Lung microvascular endothelial cell (primary cell): ENCODE data around the gene LIMA1. TPM values are rescaled to one million over a fixed set of nuclear protein-coding genes. Genes with fewer than 3 reads are reported as not detected.
"Not testable (repeated sequence)": the region's sequence is repeated elsewhere in the genome, so short reads cannot be mapped to it uniquely, and the experiment has no call there.

Source experiments
- DNase-seq, 2 donors: peaks; one replicate each; pipeline versions ENCODE4 v3.0.0 to v3.0.0-alpha.2; 2010; ENCODE audit warnings: low read depth in 2 of 2
- total RNA-seq: library from RNA; depleted of rRNA; stranded (reverse); fragments of >200 nt; gene quantifications from 2 replicates; pipeline ENCODE4 v1.2.1, GENCODE V29; 2014

LIMA1 gene
- total RNA-seq, 1 donor from 2014 or later, result 20.2 TPM

DNA sequence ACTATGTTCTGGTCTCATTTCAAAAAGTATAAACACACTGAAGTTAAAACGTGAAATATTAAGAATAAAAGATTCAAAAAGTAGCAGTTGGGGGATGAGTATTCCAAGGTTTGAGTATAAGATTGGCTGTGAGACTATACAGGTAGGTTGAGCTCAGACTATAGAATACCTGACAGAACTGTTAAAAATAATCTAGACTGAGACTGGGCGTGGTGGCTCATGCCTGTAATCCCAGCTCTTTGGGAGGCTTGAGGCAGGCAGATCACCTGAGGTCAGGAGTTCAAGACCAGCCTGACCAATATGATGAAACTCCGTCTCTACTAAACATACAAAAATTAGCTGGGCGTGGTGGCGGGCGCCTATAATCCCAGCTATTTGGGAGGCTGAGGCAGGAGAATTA lies 64.3 kb downstream of the LIMA1 start:
- not testable (repeated sequence) for DNase-seq

DNA sequence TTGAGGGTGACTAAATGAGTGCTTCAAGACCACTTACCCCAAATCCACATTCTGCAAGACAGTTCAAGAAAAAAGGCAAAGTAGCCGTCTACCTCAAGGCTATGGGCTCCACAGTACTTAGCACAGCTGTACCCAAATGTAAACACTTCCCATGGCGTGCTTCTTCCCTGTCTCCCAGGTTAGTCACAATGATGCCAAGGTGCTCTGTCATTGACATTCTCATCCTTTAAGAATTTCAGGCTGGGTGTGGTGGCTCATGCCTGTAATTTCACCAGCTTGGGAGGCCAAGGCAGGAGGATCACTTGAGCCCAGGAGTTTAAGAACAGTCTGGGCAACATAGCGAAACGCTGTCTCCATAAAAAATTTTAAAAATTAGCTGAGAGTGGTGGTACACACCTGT lies 64.9 kb downstream of the LIMA1 start:
- DNase-seq, result no peak

DNA sequence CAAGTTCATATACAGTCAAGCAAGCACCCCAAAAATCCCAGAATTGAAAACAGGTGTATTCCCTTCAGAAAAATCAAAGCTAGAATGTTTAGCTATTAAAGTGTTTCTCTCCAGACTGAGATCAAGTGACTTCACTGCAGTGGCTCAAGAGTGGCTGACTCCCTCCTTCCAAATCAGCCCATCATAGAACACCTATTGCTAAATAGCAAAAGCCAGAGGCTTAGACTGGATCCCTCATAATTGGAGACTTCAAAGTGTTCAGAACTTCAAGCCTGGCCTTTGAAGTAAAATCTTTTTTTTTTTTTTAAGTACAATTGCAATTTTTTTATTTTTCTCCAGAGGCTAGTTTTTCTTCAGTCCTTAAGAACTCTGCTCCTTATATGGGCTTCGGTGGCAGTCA lies 66.1 kb downstream of the LIMA1 start:
- no peak for DNase-seq

DNA sequence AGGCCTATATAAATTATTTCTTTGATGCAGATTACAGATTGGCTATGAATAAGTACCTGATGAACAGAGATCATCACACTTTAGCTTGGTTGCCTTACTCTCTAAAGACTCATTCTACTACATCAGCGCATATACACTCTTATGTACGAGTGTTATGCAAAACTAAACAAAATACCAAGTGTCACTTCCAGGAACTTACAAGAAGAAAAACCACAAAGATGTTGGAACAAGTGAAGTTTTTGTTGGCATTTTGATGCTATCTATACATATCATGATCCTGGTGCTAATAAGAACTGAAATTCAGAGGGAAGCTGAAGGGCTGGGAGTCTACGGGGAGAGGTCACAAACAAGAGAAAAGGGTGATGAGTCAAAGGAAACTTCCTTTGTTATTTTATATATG lies 68.3 kb downstream of the LIMA1 start:
- peak in 1 of 2 donors; percentile 39 for DNase-seq

DNA sequence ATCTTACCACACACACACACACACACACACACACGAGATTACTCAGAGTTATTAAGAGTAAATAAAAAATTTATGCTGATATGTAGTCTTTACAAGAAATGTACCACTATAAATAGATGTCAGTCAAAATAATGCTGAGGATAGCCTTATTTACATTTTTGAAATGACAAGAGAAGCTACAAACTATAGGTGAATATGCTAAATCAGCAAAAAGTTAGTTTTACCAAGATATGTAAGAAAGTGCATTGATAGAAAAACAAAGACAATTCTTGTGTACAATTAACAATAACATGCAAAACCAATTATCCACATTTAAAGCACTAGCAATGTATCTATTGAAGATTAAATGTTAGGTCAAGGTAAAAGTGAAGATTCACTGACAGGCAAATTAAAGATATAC lies 69.3 kb downstream of the LIMA1 start:
- DNase-seq, result no peak

DNA sequence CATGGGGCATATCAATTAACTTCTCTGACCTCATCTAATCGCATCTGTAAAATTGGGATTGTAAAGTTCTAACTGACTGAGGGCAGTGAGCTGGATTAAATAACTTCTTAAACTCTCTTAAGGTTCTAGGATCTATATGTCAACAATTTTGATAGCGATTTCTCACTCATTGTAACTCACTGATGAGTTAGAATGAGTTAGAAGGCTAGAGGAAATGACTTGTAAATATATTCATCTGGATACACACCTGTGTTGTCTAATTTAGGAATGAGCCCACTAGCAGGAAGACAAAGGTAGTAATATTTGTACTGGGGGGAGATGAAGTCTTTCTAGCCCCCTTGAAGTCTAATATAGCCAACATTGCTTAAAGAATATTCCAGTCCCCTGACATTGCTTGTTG lies 69.9 kb downstream of the LIMA1 start:
- no peak for DNase-seq

DNA sequence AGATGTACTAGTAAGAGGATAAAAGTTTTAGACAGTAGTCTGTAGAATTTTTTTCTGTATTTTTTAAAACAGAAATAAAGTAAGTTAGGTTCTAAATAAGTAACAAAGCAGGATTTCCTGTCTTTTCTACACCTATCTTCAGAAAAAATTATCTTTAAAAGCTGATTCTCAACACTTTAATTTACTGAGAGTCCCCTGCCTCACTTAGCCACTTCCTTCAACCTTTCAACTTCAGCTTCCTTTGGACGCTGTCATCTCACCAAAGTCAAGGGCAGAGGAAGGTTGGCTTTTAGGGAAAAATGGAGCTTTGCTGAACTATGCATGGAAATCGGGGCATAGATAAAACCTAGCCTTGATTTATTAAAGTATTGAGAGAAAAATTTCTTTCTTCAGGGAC lies 71.3 kb downstream of the LIMA1 start:
- peak in 1 of 2 donors; percentile 31 for DNase-seq

DNA sequence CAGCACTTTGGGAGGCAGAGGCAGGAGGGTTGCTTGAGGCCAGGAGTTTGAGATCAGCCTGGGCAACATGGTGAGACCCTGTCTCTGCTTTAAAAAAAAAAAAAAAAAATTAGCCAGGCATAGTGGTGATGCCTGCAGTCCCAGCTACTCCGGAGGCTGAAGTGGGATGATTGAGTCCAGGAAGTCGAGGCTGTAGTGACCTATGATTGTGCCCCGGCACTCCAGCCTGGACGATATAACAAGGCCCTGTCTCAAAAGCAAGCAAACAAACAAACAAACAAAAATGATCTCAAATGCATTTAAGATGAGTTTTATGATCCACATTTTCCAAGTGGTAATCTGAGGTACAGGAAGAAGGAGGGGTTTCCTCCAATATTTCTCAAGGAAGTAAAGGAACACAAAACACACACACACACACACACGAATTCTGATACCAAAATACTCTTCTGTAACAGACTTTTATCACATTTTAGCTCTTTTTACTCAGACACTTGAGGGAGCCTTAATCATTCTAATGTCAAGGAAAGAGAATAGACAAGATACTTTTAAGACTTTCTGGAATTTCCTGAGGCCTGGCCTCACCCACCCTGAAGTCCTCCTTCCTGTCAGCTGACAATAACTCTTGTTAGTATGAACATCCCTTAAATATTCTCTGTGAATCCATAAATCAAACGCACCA lies 71.8 kb downstream of the LIMA1 start:
- DNase-seq, result peak in 1 of 2 donors; percentile 63

DNA sequence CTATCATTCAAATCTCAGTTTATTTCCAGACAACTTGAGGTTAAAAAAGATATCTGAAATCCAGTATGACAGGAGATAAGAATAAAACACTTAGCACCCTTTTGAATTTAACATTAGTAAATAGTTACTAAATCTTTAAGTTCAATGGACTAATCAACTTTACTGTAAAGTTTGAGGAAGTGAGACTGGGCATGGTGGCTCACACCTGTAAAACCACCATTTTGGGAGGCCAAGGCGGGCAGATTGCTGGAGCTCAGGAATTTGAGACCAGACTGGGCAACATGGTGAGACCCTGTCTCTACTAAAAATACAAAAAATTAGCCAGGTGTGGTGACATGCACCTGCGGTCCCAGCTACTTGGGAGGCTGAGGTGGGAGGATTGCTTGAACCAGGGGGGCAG lies 75.9 kb downstream of the LIMA1 start:
- no peak for DNase-seq

DNA sequence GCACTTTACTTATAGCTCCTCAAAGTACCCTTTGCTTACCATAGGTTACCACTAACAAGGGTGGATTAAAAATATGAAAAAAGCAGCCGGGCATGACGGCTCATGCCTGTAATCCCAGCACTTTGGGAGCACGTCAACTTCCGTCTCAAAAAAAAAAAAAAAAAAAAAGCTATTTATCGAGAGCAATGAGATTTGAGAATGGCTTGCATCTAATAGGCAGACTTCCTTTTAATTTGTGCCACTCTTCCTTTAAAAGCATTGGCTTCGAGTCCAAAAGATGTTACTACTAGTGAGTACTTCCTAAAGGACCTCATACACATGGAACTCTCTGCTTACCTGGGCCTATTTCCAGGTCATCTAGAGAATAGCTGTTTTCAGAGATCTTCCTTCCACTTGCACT lies 77.7 kb downstream of the LIMA1 start:
- no peak for DNase-seq

DNA sequence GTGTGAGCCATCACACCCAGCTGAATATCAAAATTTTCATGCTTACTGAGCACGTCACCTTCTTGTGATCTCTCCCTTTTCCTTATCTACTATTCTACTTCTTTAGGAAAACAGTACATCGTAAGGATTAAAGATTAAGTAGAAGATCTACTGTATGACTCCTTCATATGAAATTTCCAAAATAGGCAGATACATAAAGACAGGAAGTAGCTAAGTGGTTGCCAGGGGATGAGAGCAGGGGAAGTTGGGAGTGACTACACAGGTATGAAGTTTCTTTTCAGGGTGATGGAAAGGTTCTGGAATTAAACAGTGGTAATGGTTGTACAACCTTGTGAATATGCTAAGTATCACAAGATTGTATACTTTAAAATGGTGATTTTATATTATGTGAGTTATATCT lies 79.6 kb downstream of the LIMA1 start:
- peak in 1 of 2 donors; percentile 26 for DNase-seq

DNA sequence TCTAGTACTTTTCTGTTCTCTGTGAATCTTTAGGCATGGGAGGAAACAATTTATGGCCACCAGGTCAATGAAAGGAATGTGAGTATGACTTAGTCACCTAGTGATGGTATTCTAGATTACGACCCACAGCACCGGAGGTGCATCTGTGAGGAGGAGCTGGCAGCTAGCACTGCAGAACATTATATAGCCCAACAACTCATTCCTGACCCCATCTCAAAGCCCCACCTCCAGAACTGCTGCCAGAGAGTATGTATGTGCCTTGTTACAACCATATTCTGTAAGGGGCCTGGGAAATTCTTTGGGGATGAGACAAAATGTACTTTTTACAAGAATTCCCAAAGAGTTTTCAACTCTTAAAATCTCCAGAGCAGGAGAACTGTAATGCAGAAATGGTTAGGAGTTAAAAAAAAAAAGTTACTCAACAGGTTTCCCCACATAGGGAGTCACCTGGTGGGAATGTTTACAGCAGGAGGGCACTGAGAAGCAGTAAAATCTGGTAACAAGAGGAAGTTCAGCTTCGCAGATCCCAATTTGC lies 81.3 kb downstream of the LIMA1 start:
- DNase-seq, result peak; percentile 62 to 90

DNA sequence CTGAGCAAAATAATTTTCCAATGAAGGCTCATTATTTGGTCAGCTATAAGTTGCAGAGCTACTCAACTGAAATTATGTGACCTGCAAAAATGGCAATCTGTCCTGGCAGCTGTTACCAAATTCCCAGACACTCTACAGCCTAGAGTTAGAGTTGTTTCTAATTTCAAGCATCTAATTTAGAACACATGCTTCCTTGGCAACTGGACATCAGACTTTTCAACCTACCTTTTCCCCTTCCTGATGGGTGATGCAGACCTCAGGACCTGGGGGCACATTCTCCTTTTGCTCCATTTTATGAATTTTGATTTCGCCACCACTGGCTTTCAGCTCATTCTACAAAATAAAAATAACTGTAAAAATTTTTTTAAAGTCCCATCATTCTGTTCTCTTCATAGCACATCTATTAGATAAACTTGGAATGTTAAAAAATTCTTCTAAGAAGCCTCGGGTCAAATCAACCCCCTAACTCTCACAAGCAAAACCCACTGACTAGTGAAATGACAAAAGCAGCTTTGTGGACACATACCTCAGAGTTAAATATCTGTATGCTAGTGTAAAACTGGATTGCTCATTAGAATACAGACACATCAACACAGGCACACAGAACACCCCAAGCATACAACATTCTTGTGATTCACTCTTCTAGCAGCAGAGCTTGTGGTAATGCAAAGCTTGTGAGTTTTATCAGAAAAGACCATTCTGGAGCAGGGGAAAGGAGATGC lies 82.6 kb downstream of the LIMA1 start:
- DNase-seq, result no peak

DNA sequence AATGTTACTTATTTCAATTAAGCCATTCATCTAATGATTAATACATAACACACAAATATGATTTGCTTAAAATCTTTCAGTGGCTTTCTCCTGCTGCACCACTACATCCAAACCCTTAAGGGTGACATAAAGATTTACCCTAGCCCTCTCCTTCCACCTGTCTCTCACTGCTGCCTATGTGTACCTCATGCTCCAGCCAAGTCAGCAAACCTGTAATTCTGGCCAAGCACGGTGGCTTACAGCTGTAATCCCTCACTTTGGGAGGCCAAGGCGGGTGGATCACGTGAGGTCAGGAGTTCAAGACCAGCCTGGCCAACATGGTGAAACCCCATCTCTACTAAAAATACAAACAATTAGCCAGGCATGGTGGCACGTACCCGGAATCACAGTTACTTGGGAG lies 84.5 kb downstream of the LIMA1 start:
- DNase-seq, result no peak

DNA sequence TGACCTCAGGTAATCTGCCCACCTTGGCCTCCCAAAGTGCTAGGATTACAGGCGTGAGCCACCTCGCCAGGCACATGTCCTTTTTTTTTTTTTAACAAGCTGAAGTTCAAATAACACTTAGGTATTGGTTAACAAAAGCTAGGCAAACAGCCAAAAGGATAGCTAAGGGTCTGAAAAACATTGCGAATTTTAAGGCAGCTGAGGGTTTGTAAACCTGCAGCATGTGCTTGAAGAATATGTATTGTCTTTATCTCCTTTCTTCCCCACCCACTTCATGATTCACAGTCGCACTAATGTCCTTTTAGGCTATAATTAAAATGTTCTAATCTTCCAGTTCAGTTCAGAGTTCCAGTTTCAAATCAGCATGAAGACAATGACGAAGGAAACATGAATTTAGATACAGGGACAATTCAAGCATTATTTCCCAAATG lies 86.0 kb downstream of the LIMA1 start:
- DNase-seq, result peak in 1 of 2 donors; percentile 57

DNA sequence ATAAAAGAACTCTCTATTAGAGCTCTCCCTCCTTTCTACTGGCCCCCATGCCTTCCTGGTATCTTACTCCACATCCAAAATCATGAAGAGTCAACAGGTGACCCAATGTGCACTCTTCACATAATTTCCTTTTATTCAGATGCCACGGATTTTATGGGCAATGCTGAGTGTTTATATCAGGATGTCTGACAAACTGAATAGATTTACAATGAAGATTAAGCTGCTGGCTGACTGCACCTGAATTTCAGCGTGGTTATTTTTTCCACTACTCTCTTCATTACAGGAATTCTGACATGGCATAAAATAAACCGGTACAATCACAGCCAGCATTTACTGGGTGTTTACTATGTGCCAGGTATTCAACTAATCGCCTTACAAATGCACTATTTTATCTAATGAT lies 86.8 kb downstream of the LIMA1 start:
- peak in 1 of 2 donors; percentile 58 for DNase-seq

DNA sequence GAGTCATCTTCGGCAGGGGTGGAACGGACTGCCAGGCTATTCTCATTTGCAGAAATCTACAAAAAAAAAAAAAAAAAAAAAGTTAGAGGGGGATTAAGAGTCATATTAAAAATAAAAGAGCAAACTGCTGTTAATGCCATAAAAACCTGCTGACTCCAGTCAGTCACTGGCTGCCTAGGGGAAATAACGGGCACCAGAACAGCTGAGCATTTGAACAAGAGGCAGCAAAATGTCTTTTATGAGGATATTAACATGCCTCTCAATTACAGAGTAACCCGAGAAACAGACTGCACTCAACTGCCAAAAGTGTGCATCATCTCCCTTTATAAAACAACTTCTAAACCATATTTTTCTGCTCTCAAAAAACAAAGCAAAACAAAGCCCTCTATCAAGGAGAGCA lies 87.5 kb downstream of the LIMA1 start:
- DNase-seq, result no peak

DNA sequence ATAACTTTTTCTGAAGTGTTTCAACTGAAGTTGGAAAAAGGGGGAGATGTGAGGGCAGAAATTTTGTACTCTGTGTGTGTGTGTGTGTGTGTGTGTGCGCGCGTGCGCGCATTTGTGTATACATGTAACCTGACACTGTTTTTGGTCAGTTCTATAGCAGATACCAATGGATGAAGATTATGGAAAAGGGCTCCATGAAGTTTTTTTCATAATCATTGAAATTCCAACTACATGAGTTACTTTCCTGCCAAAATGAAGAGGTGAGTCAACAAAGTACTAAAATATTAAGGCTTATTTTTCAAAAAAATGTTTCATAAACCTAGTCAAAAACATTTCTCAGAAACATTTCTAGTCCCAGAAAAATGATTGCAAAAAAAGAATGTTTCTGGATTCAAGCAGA lies 90.4 kb downstream of the LIMA1 start:
- peak; percentile 63 to 76 for DNase-seq

DNA sequence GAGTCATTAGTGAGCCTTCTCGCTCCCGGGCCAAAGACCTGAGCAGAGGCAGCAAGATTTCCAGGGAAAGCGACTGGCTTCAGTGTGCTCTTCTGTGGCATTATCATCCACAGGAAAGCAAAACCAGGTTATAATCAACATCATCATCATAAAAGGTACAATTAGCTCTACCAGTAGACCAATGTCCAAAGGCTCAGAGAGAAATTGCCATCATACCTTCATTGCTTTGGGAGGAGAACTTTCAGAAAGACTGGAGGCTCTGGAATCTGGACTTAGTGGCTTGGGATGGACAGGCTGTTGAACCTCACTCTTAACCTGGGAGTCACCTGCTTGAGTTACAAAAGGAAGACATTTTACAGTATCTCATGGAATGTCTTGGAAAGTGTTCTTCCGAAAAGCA lies 91.1 kb downstream of the LIMA1 start:
- no peak for DNase-seq

DNA sequence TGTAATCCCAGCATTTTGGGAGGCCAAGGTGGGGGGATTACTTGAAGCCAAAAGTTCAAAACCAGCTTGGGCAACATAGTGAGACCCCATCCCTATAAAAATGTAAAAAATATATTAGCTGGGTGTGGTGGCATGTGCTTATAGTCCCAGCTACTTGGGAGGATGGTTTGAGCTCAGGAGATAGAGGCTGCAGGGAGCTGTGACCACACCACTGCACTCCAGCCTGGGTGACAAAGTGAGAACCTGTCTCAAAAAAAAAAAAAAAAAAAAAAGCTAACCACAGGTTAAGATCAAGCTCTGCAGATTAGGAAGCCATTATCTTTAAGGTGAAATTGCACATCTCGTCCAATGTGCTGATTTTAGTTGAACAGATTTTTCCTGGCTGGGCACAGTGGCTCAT lies 92.5 kb downstream of the LIMA1 start:
- no peak for DNase-seq

DNA sequence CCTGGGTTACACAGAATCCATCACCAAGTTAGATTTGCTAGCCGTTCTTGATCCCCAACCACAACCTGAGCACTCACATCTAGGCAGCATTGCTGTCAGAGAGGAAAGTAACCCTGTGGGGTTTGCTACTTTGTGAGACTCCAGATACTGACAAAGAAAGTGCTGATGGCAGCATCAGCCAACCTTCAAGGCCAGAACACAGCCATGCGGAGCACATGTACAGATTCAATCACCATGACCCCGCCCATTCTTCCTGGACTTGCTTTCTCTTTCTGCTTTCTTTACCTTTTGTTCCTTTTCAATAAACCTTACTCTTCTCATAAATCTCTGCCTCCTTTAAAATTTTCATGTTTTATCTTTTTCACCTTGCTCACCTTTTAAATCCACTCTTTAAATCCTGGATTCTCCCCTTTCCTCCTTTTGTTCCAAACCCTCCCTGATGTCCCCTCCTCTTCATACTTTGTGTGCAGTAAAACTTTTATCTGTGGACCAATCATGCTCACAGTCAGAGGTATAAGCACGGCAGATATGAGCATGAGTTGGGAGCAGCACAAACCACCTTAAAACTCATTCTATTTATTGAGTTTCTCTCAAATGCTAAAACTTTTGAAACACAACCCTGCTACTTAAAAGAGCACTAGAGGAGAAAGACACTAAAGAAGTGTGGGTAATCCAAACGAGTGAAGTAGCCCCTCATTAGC lies 94.3 kb downstream of the LIMA1 start:
- DNase-seq, result no peak

DNA sequence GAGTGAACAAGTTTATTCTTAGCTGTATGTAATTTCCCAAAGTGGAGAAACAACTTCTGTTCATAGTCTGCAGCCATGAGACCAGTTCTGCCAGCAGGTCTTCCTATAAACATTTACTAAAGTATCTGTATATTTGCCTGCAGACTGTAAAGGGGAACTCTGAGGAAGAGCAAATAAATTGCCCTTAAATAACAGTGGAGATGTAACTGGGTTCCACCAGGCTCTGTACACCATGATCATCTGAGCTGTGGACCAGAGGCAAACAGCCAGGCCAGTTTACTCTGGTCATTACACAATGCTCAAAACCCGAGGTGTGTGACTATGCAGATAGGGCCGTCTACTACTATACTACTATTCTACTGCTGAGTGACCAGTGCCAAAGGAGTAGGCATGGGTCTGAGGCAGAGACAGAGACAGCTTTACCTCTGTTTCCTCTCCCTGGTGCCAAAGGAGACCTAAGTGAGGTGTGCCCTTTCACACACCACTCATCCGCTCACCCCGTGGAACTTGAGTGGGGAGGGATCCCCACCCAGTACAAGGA lies 95.0 kb downstream of the LIMA1 start:
- DNase-seq, result no peak
